Chondrocyte (in vitro differentiated cells): ENCODE data around the gene BCL2L2. TPM values are rescaled to one million over a fixed set of nuclear protein-coding genes. Genes with fewer than 3 reads are reported as not detected.

ENCODE experiments used
- DNase-seq: peaks from one replicate; pipeline ENCODE4 v3.0.0; 2021; ENCODE audit warnings: mixed read lengths, low spot score
- H3K27ac Mint-ChIP-seq: one replicate; pipeline ENCODE4 v1.8.0; 2021; ENCODE audit warnings: mild to moderate bottlenecking, moderate library complexity, mixed read lengths; ENCODE audit not compliant: unreplicated experiment
- H3K27me3 Mint-ChIP-seq: 2 replicates; pipeline ENCODE4 v1.8.0; 2021; ENCODE audit warnings: low read depth, mixed read lengths
- H3K36me3 Mint-ChIP-seq: 2 replicates; pipeline ENCODE4 v1.8.0; 2021; ENCODE audit warnings: low read depth, mixed read lengths
- H3K4me1 Mint-ChIP-seq: 2 replicates; pipeline ENCODE4 v1.8.0; 2021; ENCODE audit warnings: low read depth, mild to moderate bottlenecking, mixed read lengths
- H3K4me3 Mint-ChIP-seq: one replicate; pipeline ENCODE4 v1.8.0; 2021; ENCODE audit warnings: mild to moderate bottlenecking, moderate library complexity, mixed read lengths; ENCODE audit not compliant: unreplicated experiment
- H3K9me3 Mint-ChIP-seq: 2 replicates; pipeline ENCODE4 v1.8.0; 2021; ENCODE audit warnings: low read depth, mixed read lengths
- CTCF ChIP-seq: fragments of 200-600 bp; sonication (generic); IDR thresholded peaks from 2 replicates; pipeline ENCODE4 v1.5.0; 2021; ENCODE audit warnings: antibody characterized with exemption, mild to moderate bottlenecking, moderate library complexity
- total RNA-seq: library from RNA; stranded (reverse); gene quantifications from 3 replicates; pipeline ENCODE4 v1.2.1, GENCODE V29; 2021

BCL2L2 gene
- total RNA-seq, 1 donor from 2014 or later, result 21.8 TPM

- Mint-ChIP-seq H3K27ac (peak overlapping the region; percentile 99), H3K4me3 (peak overlapping the region; percentile 97), H3K4me1 (peaks cover 30% of the 10 kb centered on the region), H3K27me3 (no peaks in the 10 kb centered on the region), H3K9me3 (no peaks in the 10 kb centered on the region), H3K36me3 (peaks cover 1% of the 10 kb centered on the region)
- DNase-seq, result peak; percentile 99
- peak; percentile 91 for TF ChIP-seq CTCF
Measured at GRCh38 chr14:23301288-23301968, 5.2 kb upstream of the BCL2L2 start.

GRCh38 chr14:23301969-23302289 lies 4.7 kb upstream of the BCL2L2 start:
- peaks cover 31% of the 10 kb centered on the region for H3K4me1 Mint-ChIP-seq
- peak; percentile 95 for DNase-seq
- H3K27me3 Mint-ChIP-seq, result no peaks in the 10 kb centered on the region
- peaks cover 1% of the 10 kb centered on the region for H3K36me3 Mint-ChIP-seq
- H3K9me3 Mint-ChIP-seq, result no peaks in the 10 kb centered on the region
- peak overlapping the region; percentile 97 for H3K4me3 Mint-ChIP-seq
- TF ChIP-seq CTCF, result no peak
- peak overlapping the region; percentile 93 for H3K27ac Mint-ChIP-seq

GRCh38 chr14:23302290-23303225 lies 4.1 kb upstream of the BCL2L2 start, which contains the start of gene PPP1R3E:
TSS of gene PPP1R3E (minus strand) at chr14:23302859. CDS start at chr14:23302576, 283 bp downstream.
- H3K36me3 Mint-ChIP-seq, result peaks cover 1% of the 10 kb centered on the region
- H3K9me3 Mint-ChIP-seq, result no peaks in the 10 kb centered on the region
- no peaks in the 10 kb centered on the region for H3K27me3 Mint-ChIP-seq
- peak within 1 kb of the TSS; percentile 98 for H3K27ac Mint-ChIP-seq
- DNase-seq, result no peak
- TF ChIP-seq CTCF, result no peak
- H3K4me3 Mint-ChIP-seq, result peak within 1 kb of the TSS; percentile 97
- H3K4me1 Mint-ChIP-seq, result peaks cover 37% of the 10 kb centered on the region

GRCh38 chr14:23307146-23307530 lies 505 bp downstream of the BCL2L2 start:
- Mint-ChIP-seq H3K9me3 (no peaks in the 10 kb centered on the region), H3K4me1 (peaks cover 44% of the 10 kb centered on the region), H3K27me3 (no peaks in the 10 kb centered on the region), H3K4me3 (peak overlapping the region; percentile 97), H3K36me3 (peaks cover 5% of the 10 kb centered on the region), H3K27ac (peak overlapping the region; percentile 93)
- TF ChIP-seq CTCF, result no peak
- no peak for DNase-seq
